ENCODE data around the gene CCNDBP1.
A peak's percentile ranks its signal among the peaks of the same experiment; 100 is the strongest.

GRCh38 chr15:43218908-43219706, 33.9 kb downstream of the CCNDBP1 start:
- TF ChIP-seq POLR2A (IDR thresholded peaks at IDR 0.05; ENCODE audit: low read depth): no peak
- peak in 1 of 3 experiments; percentile 5 for TF ChIP-seq CTCF (IDR thresholded peaks at IDR 0.05)
- no peak for TF ChIP-seq POLR2AphosphoS5 (IDR thresholded peaks at IDR 0.05)
